Inferior parietal cortex (tissue), 1 donor: ENCODE measurements around the gene AGTRAP.

ENCODE experiments used
- DNase-seq: peaks from one replicate; pipeline ENCODE4 v3.0.0-alpha.2; 2016; ENCODE audit errors: extremely low spot score

AGTRAP gene

DNA sequence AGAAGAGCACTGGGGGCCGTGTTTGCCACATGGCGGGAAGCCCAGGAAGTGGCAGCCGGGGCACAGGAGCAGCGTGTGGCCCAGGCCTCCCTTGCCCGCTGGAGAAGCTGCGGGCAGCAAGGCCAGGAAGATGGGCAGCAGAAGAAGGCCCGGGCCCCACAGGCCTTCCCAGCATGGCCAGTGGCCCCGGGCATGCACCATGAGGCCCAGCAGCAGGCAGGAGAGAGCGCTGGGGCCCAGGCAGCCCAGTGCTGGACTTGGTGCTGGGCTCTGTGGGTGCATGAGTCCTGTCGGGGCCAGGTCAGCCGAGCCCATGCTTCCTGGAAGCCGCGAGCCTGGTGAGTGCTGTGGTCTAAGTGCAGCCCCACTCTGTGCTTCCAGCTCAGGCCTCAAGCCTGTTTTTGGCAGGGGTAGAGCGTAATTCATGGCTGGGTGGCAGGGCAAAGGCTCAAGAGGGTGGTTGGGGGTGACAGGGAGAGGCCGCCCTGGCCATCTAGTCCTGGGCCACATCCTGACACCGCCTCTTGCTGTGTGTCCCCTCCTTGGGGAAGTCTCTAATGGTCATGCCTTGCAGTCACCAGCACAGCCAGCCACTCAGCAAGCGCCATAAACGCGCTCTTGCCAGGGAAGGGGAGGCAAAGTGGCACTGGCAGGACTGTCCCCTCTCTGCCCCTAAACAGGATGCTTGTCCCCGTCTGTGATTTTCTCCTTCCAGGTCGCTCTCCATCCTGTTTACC, 48.5 kb downstream of the AGTRAP start:
- no peak for DNase-seq

DNA sequence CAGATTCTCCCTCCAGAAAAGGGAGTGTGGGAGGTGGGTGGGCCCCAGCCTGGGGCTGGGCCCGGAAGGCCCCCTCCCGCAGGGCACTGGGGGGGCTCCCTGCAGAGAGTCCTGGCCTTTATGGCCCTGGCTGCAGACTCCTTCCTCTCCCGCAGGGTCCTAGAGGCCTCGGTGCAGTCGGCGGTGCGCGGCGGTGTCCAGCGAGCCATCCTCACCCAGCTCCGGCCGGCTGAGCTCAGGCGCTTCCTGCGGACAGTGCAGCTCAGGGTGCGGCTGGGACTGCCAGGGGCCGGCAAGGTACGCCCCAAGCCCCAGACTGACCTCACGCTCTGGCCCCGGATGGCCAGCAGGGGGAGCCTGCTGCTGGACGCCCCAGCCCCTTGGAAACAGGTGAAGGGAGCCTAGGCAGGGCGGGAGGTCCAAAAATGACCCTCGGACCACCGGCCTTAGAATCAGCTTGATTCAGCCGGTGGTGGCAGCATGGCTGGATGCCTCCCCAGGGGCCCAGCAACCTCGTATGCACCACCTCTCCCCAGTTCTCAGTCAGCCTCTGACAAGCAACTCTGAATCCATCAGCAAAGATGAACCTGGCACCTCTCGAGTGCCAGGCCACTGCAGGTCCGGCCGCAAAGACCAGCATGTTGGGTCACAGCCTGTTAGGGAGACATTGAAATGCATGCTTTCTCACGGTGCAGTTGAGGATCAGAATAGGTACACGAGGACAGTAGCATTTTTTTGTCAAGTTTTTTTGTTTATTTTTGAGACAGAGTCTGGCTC, 49.2 kb downstream of the AGTRAP start:
- DNase-seq: peak; percentile 57

GRCh38 chr1:11786168-11786567, 50.2 kb downstream of the AGTRAP start:
- no peak for DNase-seq

GRCh38 chr1:11787251-11787803, 51.4 kb downstream of the AGTRAP start:
- no peak for DNase-seq

- no peak for DNase-seq
Measured at GRCh38 chr1:11787804-11788436, 52.0 kb downstream of the AGTRAP start.

GRCh38 chr1:11788549-11789053, 52.7 kb downstream of the AGTRAP start:
- DNase-seq: no peak

GRCh38 chr1:11789126-11790067, 53.5 kb downstream of the AGTRAP start:
- no peak for DNase-seq

- no peak for DNase-seq
Measured at GRCh38 chr1:11790101-11790879, 54.4 kb downstream of the AGTRAP start.

GRCh38 chr1:11790880-11791715, 55.2 kb downstream of the AGTRAP start:
- peak; percentile 63 for DNase-seq

- no peak for DNase-seq
Measured at GRCh38 chr1:11792106-11792505, 56.2 kb downstream of the AGTRAP start.

DNA sequence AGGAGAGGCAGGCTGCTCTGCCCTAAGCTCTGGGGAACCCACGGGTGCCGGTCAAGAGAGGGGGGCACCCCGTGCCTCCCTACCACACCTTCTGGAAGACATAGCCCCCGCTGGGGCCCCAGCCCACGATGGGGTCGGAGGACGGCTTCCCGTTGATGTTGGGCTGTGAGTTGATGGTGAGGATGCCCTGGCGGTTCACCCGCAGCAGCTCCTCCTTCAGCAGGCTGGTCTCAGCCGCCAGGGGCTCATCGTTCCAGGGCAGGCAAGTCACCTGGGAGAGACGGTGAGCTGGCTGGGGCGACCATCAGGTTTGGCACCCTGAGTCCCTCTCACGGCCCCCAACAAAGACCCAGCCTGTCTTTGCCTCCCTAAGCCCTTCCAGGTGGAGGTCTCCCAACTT, 57.9 kb downstream of the AGTRAP start:
- DNase-seq: no peak

GRCh38 chr1:11794446-11795237, 58.7 kb downstream of the AGTRAP start:
- no peak for DNase-seq

DNA sequence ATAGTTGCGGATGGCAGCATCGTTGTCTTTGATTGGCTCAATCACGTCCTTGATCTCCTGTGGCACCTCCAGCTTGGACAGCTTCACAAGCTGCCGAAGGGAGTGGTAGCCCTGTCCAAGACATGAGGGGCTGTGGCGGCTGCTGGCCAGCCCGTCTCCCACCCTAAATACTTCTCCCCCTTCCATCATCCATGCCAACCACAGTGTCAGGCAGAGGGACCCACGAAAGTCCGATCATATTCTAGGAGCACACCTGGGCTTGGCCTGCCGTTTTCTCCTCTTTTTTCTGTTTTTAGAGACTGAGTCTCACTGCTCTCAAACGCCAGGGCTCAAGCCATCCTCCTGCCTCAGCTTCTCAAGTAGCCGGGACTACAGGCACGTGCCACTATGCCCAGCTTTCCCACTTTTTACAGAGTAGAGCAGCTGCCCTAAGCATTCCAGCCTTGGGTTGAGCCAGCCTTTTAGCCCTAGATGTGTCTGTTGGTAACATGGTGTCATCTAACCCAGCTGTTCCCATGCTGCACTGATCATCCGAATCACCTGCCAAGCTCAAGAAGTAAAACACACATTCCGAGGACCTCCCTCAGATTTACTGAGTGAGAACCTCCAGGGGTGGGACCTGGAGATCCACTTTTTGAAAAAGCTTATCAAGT, 59.4 kb downstream of the AGTRAP start:
- DNase-seq: no peak

GRCh38 chr1:11796036-11796828, 60.3 kb downstream of the AGTRAP start:
- DNase-seq: no peak

GRCh38 chr1:11797525-11798216, 61.7 kb downstream of the AGTRAP start:
- DNase-seq: no peak

DNA sequence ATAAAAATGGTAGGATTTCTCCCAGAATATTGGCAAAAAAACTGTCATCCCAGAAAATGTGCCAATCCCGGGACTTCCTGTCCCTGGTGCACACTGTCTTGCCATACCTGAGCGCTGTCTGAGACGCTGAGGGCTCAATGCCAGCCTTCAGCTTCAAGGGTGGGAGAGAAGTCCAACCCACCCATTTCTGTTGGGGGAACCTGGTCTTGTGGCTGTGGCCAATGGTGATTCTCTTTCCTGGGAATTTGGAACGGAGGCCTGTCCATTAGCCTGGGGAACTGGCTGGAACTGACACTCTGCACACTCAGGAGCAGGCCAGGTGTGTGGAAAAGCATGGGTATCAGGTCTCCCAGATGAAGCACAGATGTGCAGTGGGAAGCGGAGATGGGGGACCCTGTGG, 63.2 kb downstream of the AGTRAP start:
- DNase-seq: no peak

- DNase-seq: no peak
Measured at GRCh38 chr1:11799896-11800295, 64.0 kb downstream of the AGTRAP start.
